Hematopoietic multipotent progenitor cell treated with erythropoietin and hydrocortisone succinate and interleukin-3 and kit ligand, for 8 days (in vitro differentiated cells): Measurements from ENCODE around the gene ADAM33.

ENCODE experiments used
- DNase-seq: peaks from one replicate; pipeline ENCODE4 v3.0.0-alpha.2; 2015

Gene ADAM33

GRCh38 chr20:3663031-3663701, 18.6 kb downstream of the ADAM33 start, which contains the start of gene GFRA4:
GFRA4 (minus strand) TSS chr20:3663399; CDS start chr20:3663399, 0 bp downstream.
- DNase-seq, result no peak

GRCh38 chr20:3661814-3662665, 19.8 kb downstream of the ADAM33 start:
- DNase-seq, result no peak

GRCh38 chr20:3661060-3661813, 20.6 kb downstream of the ADAM33 start:
- no peak for DNase-seq

GRCh38 chr20:3660262-3661059, 21.3 kb downstream of the ADAM33 start:
- DNase-seq, result no peak

GRCh38 chr20:3659492-3660261, 22.1 kb downstream of the ADAM33 start:
- DNase-seq, result no peak

- no peak for DNase-seq
Measured at GRCh38 chr20:3658716-3659491, 22.9 kb downstream of the ADAM33 start.

DNA sequence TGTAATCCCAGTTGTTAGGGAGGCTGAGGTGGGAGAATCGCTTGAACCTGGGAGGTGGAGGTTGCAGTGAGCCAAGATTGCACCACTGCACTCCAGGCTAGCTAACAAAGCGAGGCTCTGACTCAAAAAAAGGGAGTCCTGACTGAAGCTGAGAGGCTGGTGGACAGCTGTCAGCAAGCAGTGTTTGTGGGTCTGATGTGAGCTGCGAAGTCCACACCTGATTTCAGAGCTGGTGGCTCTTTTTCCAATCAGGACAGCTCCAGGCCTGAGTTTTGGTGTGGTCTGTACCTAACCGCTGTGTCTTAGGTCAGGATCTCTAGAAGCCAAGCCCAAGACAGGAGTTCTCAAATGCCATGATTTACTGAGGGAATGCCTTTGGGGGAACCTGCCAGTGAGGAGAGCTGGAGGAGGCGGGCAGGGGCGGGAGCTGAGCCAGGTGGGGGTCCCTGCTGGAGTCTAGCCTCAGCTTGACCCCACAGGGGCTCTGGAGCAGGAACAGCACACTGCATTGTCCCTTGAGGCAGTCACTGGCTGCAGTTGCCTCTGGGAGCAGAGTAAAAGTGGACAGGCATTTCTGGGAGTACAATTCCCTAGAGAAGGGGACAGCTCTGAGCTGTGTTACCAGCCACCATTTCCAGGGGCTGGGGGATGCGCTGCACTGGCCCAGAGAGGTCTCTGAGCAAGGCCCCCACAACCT, 23.6 kb downstream of the ADAM33 start:
- DNase-seq, result no peak

DNA sequence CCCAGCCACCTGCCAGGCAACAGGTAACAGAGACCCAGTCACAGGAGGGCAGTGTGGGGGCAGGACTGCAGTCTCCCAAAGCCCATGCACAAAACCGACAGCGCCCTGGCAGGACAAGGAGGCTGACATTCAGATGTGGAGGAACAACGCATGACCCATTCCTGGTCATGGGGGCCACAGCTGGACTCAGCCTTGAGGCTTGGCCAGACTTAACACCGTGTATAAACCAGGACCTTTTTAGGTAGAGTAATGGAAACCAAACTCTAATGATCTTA, 26.7 kb downstream of the ADAM33 start:
- DNase-seq, result no peak

GRCh38 chr20:3654326-3655130, 27.3 kb downstream of the ADAM33 start:
- no peak for DNase-seq

- DNase-seq, result no peak
Measured at GRCh38 chr20:3653921-3654320, 27.9 kb downstream of the ADAM33 start.

GRCh38 chr20:3652676-3653596, 28.9 kb downstream of the ADAM33 start:
- DNase-seq, result peak; percentile 34

GRCh38 chr20:3652221-3652620, 29.6 kb downstream of the ADAM33 start:
- DNase-seq, result peak; percentile 68

DNA sequence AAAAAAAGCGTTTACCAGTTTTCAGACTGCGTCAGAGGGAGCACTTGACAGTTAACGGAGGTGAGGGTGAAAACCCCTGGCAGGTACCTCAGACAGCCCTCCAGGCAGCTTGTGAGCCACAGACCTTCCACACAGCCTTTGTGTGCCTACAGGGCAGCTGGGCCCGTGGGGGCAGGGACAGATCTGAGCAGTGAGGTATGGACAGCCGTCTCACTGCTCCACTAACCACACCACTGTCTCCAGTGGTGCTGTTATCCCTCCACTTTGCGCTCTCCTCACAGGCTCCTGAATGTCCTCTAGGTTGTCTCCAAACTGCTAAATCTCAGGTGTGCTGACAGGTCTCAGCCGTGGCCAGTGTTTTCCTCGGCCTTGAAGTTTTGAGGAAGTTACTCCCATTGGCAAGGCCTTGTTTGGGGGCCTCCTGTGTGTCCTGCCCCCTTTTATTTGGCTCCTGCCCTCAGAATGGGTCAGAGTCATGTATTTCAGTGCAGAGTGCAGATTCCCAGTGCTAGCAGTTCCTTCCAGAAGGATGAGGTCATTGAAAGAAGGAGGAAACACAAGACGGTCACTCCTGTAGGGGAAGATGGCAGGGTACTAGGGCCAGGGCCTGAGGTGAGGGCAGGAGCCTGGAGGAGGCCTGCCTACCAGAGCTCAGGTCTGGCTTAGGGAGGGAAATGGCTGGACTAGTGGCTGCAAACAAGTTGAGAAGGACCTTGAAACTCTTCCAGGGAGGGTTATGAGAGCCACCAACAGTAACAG, 30.4 kb downstream of the ADAM33 start:
- DNase-seq, result no peak

DNA sequence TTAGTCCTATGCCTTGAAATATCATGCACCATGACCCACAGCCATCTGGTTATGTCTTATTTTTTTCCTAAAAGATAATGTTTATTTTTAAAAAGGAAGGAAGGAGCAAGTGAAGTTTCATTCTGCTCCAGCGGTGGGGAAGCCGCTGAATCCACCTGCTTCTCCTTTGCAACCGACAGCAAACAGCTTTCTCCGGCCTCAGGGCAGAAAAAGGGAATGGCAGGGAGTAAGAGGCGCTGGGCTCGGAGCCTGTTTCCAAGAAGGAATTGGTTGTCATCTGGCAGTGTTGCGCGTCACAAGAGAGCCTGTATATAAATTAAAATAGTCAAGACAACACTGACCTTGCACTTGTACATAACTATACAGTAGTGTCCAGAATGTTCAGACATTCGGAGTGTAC, 32.9 kb downstream of the ADAM33 start:
- no peak for DNase-seq

DNA sequence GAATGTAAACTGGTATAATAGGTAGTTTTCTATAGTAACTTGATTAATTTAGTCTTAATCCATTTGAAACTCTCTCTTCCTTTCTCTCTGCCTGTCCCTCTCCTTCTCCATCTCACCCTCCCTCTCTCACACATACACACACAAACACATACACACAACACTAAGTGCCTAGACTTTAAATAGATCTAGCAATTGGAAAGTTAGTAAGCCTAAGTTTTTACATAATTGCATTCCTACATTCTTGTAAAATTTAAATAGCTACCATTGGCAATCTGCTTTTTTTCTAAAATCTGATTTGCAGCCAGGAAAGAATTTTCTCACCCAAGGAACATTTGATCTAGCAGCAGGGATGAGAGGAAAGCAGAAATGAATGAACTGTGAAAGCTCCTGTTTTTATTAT, 34.3 kb downstream of the ADAM33 start:
- DNase-seq, result no peak

- no peak for DNase-seq
Measured at GRCh38 chr20:3646651-3647050, 35.2 kb downstream of the ADAM33 start.

DNA sequence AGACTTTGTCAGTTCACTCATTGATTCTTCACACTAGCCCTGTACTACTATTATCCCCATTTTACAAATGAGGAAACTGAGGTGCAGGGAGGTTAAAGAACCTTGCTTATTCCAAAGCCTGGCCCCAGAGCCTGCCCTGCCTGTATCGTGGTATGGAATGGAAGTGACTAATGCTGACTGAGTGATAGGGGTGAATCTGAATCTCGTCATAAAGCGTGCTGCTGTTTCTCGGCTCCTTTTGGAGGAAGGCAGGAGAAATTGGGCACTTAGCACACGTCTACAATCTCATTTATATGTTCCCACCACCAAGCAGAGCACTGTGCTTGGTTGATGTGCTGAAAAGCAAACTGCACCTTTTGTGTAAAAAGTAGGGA, 35.8 kb downstream of the ADAM33 start:
- no peak for DNase-seq
